HG02763 (cell line): ENCODE results near the gene IL1B.
"Not testable (repeated sequence)": the region's sequence is repeated elsewhere in the genome, so short reads cannot be mapped to it uniquely, and the experiment has no call there.

Experiments used
- ATAC-seq: cut with Tn5 transposase; IDR thresholded peaks from one replicate; pipeline ENCODE4 v1.9.1; 2021; ENCODE audit warnings: mild to moderate bottlenecking, moderate library complexity; ENCODE audit not compliant: unreplicated experiment

The IL1B gene

GRCh38 chr2:112859406-112860183 lies 23.0 kb upstream of the IL1B start:
- ATAC-seq: not testable (repeated sequence)

- ATAC-seq: no peak
Measured at GRCh38 chr2:112850588-112850987, 14.0 kb upstream of the IL1B start.

- no peak for ATAC-seq
Measured at GRCh38 chr2:112849956-112850355, 13.4 kb upstream of the IL1B start.

GRCh38 chr2:112848833-112849232 lies 12.3 kb upstream of the IL1B start:
- ATAC-seq: no peak

- no peak for ATAC-seq
Measured at GRCh38 chr2:112846031-112846430, 9.5 kb upstream of the IL1B start.

GRCh38 chr2:112843836-112844235 lies 7.3 kb upstream of the IL1B start:
- ATAC-seq: no peak

GRCh38 chr2:112843288-112843687 lies 6.7 kb upstream of the IL1B start:
- no peak for ATAC-seq

GRCh38 chr2:112841295-112842044 lies 4.9 kb upstream of the IL1B start:
- ATAC-seq: no peak

GRCh38 chr2:112840068-112840445 lies 3.5 kb upstream of the IL1B start:
- ATAC-seq: no peak

GRCh38 chr2:112839407-112840067 lies 3.0 kb upstream of the IL1B start:
- ATAC-seq: no peak

- ATAC-seq: no peak
Measured at GRCh38 chr2:112836163-112836560, 417 bp downstream of the IL1B start.

- ATAC-seq: no peak
Measured at GRCh38 chr2:112835536-112836162, 930 bp downstream of the IL1B start.

GRCh38 chr2:112835061-112835501 lies 1.5 kb downstream of the IL1B start:
- ATAC-seq: no peak

GRCh38 chr2:112834396-112835037 lies 2.1 kb downstream of the IL1B start:
- ATAC-seq: no peak

GRCh38 chr2:112833976-112834375 lies 2.6 kb downstream of the IL1B start:
- no peak for ATAC-seq

- not testable (repeated sequence) for ATAC-seq
Measured at GRCh38 chr2:112833639-112833931, 3.0 kb downstream of the IL1B start.

GRCh38 chr2:112832841-112833638 lies 3.5 kb downstream of the IL1B start:
- no peak for ATAC-seq

- ATAC-seq: no peak
Measured at GRCh38 chr2:112831946-112832840, 4.4 kb downstream of the IL1B start.

- ATAC-seq: no peak
Measured at GRCh38 chr2:112831513-112831845, 5.1 kb downstream of the IL1B start.
